ENCODE data around the gene ZC3H15.

The ZC3H15 gene

GRCh38 chr2:186540941-186541340 lies 54.9 kb downstream of the ZC3H15 start:
- no peak for TF ChIP-seq EZH2phosphoT487 (IDR thresholded peaks at IDR 0.05; ENCODE audit: borderline replicate concordance)
- TF ChIP-seq, protein P1, sequence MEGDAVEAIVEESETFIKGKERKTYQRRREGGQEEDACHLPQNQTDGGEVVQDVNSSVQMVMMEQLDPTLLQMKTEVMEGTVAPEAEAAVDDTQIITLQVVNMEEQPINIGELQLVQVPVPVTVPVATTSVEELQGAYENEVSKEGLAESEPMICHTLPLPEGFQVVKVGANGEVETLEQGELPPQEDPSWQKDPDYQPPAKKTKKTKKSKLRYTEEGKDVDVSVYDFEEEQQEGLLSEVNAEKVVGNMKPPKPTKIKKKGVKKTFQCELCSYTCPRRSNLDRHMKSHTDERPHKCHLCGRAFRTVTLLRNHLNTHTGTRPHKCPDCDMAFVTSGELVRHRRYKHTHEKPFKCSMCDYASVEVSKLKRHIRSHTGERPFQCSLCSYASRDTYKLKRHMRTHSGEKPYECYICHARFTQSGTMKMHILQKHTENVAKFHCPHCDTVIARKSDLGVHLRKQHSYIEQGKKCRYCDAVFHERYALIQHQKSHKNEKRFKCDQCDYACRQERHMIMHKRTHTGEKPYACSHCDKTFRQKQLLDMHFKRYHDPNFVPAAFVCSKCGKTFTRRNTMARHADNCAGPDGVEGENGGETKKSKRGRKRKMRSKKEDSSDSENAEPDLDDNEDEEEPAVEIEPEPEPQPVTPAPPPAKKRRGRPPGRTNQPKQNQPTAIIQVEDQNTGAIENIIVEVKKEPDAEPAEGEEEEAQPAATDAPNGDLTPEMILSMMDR (conservative IDR thresholded peaks at IDR 0.05; ENCODE audit: low read length), result no peak
- Histone ChIP-seq H2AFZ (ENCODE audit: low read length) (no peak overlapping the region), H4K20me1 (ENCODE audit: insufficient read depth, low read length, poor library complexity, severe bottlenecking) (no peaks in the 10 kb centered on the region), H3K36me3 (ENCODE audit: insufficient read depth, low read length) (no peaks in the 10 kb centered on the region), H3K4me3 (ENCODE audit: low read length, poor library complexity, severe bottlenecking) (no peak overlapping the region), H3K9ac (ENCODE audit: low read depth, low read length, poor library complexity, severe bottlenecking) (no peak overlapping the region), H3F3A (ENCODE audit: low read depth) (no peaks in the 10 kb centered on the region), H3K79me2 (ENCODE audit: insufficient read depth, low read length) (no peaks in the 10 kb centered on the region), H3K27me3 (ENCODE audit: insufficient read depth, low read length, poor library complexity, severe bottlenecking) (no peaks in the 10 kb centered on the region), H3K4me2 (ENCODE audit: low read depth, low read length, poor library complexity, severe bottlenecking) (no peak overlapping the region), H3K4me1 (ENCODE audit: insufficient read depth, low read length, poor library complexity, severe bottlenecking) (no peaks in the 10 kb centered on the region), H3K9me2 (replicated peaks; ENCODE audit: low read depth, low read length) (no peaks in the 10 kb centered on the region), H3K9me3 (ENCODE audit: insufficient read depth, low read depth, low read length) (no peaks in the 10 kb centered on the region)

- TF ChIP-seq EZH2phosphoT487 (IDR thresholded peaks at IDR 0.05; ENCODE audit: borderline replicate concordance), result no peak
- H3K9ac ChIP-seq (ENCODE audit: low read depth, low read length, poor library complexity, severe bottlenecking), result no peak overlapping the region
- H3K4me1 ChIP-seq (ENCODE audit: insufficient read depth, low read length, poor library complexity, severe bottlenecking), result no peaks in the 10 kb centered on the region
- no peaks in the 10 kb centered on the region for H3F3A ChIP-seq (ENCODE audit: low read depth)
- H3K27me3 ChIP-seq (ENCODE audit: insufficient read depth, low read length, poor library complexity, severe bottlenecking), result no peaks in the 10 kb centered on the region
- H3K36me3 ChIP-seq (ENCODE audit: insufficient read depth, low read length), result no peaks in the 10 kb centered on the region
- H3K79me2 ChIP-seq (ENCODE audit: insufficient read depth, low read length), result no peaks in the 10 kb centered on the region
- no peak overlapping the region for H3K4me3 ChIP-seq (ENCODE audit: low read length, poor library complexity, severe bottlenecking)
- no peak overlapping the region for H3K4me2 ChIP-seq (ENCODE audit: low read depth, low read length, poor library complexity, severe bottlenecking)
- no peaks in the 10 kb centered on the region for H3K9me2 ChIP-seq (replicated peaks; ENCODE audit: low read depth, low read length)
- H4K20me1 ChIP-seq (ENCODE audit: insufficient read depth, low read length, poor library complexity, severe bottlenecking), result no peaks in the 10 kb centered on the region
- no peaks in the 10 kb centered on the region for H3K9me3 ChIP-seq (ENCODE audit: insufficient read depth, low read depth, low read length)
- H2AFZ ChIP-seq (ENCODE audit: low read length), result no peak overlapping the region
Observed at GRCh38 chr2:186542002-186542401, 55.9 kb downstream of the ZC3H15 start.

- H3K4me1 ChIP-seq (ENCODE audit: insufficient read depth, low read length, poor library complexity, severe bottlenecking), result no peaks in the 10 kb centered on the region
- H3K79me2 ChIP-seq (ENCODE audit: insufficient read depth, low read length), result no peaks in the 10 kb centered on the region
- no peaks in the 10 kb centered on the region for H3F3A ChIP-seq (ENCODE audit: low read depth)
- H3K36me3 ChIP-seq (ENCODE audit: insufficient read depth, low read length), result no peaks in the 10 kb centered on the region
- H3K4me3 ChIP-seq (ENCODE audit: low read length, poor library complexity, severe bottlenecking), result no peak overlapping the region
- no peaks in the 10 kb centered on the region for H3K9me3 ChIP-seq (ENCODE audit: insufficient read depth, low read depth, low read length)
- no peaks in the 10 kb centered on the region for H4K20me1 ChIP-seq (ENCODE audit: insufficient read depth, low read length, poor library complexity, severe bottlenecking)
- no peak overlapping the region for H2AFZ ChIP-seq (ENCODE audit: low read length)
- H3K9me2 ChIP-seq (replicated peaks; ENCODE audit: low read depth, low read length), result no peaks in the 10 kb centered on the region
- TF ChIP-seq, protein P1 (conservative IDR thresholded peaks at IDR 0.05; ENCODE audit: low read length), result no peak
- no peak for TF ChIP-seq EZH2phosphoT487 (IDR thresholded peaks at IDR 0.05; ENCODE audit: borderline replicate concordance)
- H3K9ac ChIP-seq (ENCODE audit: low read depth, low read length, poor library complexity, severe bottlenecking), result no peak overlapping the region
- H3K27me3 ChIP-seq (ENCODE audit: insufficient read depth, low read length, poor library complexity, severe bottlenecking), result no peaks in the 10 kb centered on the region
- H3K4me2 ChIP-seq (ENCODE audit: low read depth, low read length, poor library complexity, severe bottlenecking), result no peak overlapping the region
Observed at GRCh38 chr2:186543561-186544131, 57.6 kb downstream of the ZC3H15 start.

DNA sequence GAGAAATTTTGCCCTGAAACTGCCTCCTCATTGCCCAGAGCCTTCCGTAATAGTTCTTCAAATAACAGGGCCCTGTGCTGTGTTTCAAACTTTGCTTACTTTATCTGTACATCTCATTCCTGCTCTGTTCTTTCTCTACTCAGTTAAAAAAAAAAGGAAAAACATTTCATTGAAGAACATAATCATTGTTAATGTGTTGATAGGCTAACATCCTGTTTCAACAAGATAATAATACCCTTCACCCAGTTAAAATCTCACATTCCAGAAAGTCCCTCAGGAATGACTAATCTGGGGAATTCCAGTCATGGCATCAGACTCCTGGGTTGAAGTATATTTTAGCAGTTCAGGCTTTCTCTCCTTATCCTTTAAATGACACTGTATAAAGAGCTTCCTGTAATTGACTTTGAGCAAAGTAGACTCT lies 58.2 kb downstream of the ZC3H15 start:
- Histone ChIP-seq H3K4me1 (ENCODE audit: insufficient read depth, low read length, poor library complexity, severe bottlenecking) (no peaks in the 10 kb centered on the region), H3F3A (ENCODE audit: low read depth) (no peaks in the 10 kb centered on the region), H3K4me3 (ENCODE audit: low read length, poor library complexity, severe bottlenecking) (no peak overlapping the region), H3K4me2 (ENCODE audit: low read depth, low read length, poor library complexity, severe bottlenecking) (no peak overlapping the region), H3K36me3 (ENCODE audit: insufficient read depth, low read length) (no peaks in the 10 kb centered on the region), H4K20me1 (ENCODE audit: insufficient read depth, low read length, poor library complexity, severe bottlenecking) (no peaks in the 10 kb centered on the region), H3K79me2 (ENCODE audit: insufficient read depth, low read length) (no peaks in the 10 kb centered on the region), H3K9ac (ENCODE audit: low read depth, low read length, poor library complexity, severe bottlenecking) (no peak overlapping the region), H2AFZ (ENCODE audit: low read length) (no peak overlapping the region), H3K9me2 (replicated peaks; ENCODE audit: low read depth, low read length) (no peaks in the 10 kb centered on the region), H3K27me3 (ENCODE audit: insufficient read depth, low read length, poor library complexity, severe bottlenecking) (no peaks in the 10 kb centered on the region), H3K9me3 (ENCODE audit: insufficient read depth, low read depth, low read length) (no peaks in the 10 kb centered on the region)
- no peak for TF ChIP-seq EZH2phosphoT487 (IDR thresholded peaks at IDR 0.05; ENCODE audit: borderline replicate concordance)
- TF ChIP-seq, protein P1 (conservative IDR thresholded peaks at IDR 0.05; ENCODE audit: low read length), result no peak

Data from Loucy (cell line).